Calu3 (cell line): ENCODE data around the gene PHYKPL. TPM values are rescaled to one million over a fixed set of nuclear protein-coding genes. Genes with fewer than 3 reads are reported as not detected.

Experiments used
- BruUV-seq: library from RNA; stranded (reverse); fragments of 400-500 nt; replicated peaks from 2 replicates; lab custom pipeline; 2021; lab: Mats Ljungman, UMichigan
- CTCF ChIA-PET: fragments of 300-600 bp; sonication (Branson Sonifier 250); formaldehyde crosslinking; loops from one replicate; lab custom pipeline; 2022; ENCODE audit warnings: antibody characterized with exemption; lab: Charles Lee
- DNase-seq: peaks from one replicate; pipeline ENCODE4 v3.0.0; 2022
- H3K27ac Mint-ChIP-seq: one replicate; pipeline ENCODE4 v1.8.0; 2022; ENCODE audit warnings: mixed read lengths; ENCODE audit not compliant: unreplicated experiment
- H3K27me3 Mint-ChIP-seq: one replicate; pipeline ENCODE4 v1.8.0; 2022; ENCODE audit warnings: mixed read lengths; ENCODE audit not compliant: unreplicated experiment
- H3K36me3 Mint-ChIP-seq: one replicate; pipeline ENCODE4 v1.8.0; 2022; ENCODE audit warnings: mild to moderate bottlenecking, moderate library complexity, mixed read lengths; ENCODE audit not compliant: insufficient read depth, unreplicated experiment
- H3K4me1 Mint-ChIP-seq: one replicate; pipeline ENCODE4 v1.8.0; 2022; ENCODE audit warnings: mild to moderate bottlenecking, low read depth, mixed read lengths; ENCODE audit not compliant: unreplicated experiment
- H3K4me3 Mint-ChIP-seq: one replicate; pipeline ENCODE4 v1.8.0; 2022; ENCODE audit warnings: mild to moderate bottlenecking, low read depth, moderate library complexity, mixed read lengths; ENCODE audit not compliant: unreplicated experiment
- H3K9me3 Mint-ChIP-seq: one replicate; pipeline ENCODE4 v1.8.0; 2022; ENCODE audit warnings: low read depth, mixed read lengths; ENCODE audit not compliant: unreplicated experiment
- CTCF ChIP-seq: fragments of 200-600 bp; IDR thresholded peaks from one replicate; pipeline ENCODE4 v1.8.0; 2022; ENCODE audit warnings: antibody characterized with exemption; ENCODE audit not compliant: unreplicated experiment
- intact Hi-C: fragments of 100-400 bp; cut with micrococcal nuclease; formaldehyde crosslinking; loops from one replicate; pipeline ENCODE4 v1.10.0; 2022; ENCODE audit not compliant: unreplicated experiment
- total RNA-seq: library from RNA; stranded (reverse); gene quantifications from 2 replicates; pipeline ENCODE4 v1.2.3, GENCODE V29; 2022

PHYKPL gene
- total RNA-seq, 1 experiment from 2014 or later, result 96.7 TPM

- H3K27me3 Mint-ChIP-seq, result peaks cover 12% of the 10 kb centered on the region
- no TSS peak for BruUV-seq
- no peak for DNase-seq
- CTCF ChIA-PET, result no interaction called here
- no peak overlapping the region for H3K27ac Mint-ChIP-seq
- no peak overlapping the region for H3K4me3 Mint-ChIP-seq
- H3K4me1 Mint-ChIP-seq, result no peaks in the 10 kb centered on the region
- no peaks in the 10 kb centered on the region for H3K36me3 Mint-ChIP-seq
- intact Hi-C loops, result no loop called here
- TF ChIP-seq CTCF, result no peak
- H3K9me3 Mint-ChIP-seq, result no peaks in the 10 kb centered on the region
These were observed 12.0 kb upstream of the PHYKPL start for GRCh38 chr5:178244576-178244975.

GRCh38 chr5:178242416-178242815 lies 9.8 kb upstream of the PHYKPL start:
- no TSS peak for BruUV-seq
- Mint-ChIP-seq H3K4me3 (no peak overlapping the region), H3K27me3 (peaks cover 12% of the 10 kb centered on the region), H3K4me1 (no peaks in the 10 kb centered on the region), H3K36me3 (no peaks in the 10 kb centered on the region), H3K27ac (no peak overlapping the region), H3K9me3 (no peaks in the 10 kb centered on the region)
- CTCF ChIA-PET, result no interaction called here
- TF ChIP-seq CTCF, result no peak
- DNase-seq, result no peak
- intact Hi-C loops, result no loop called here

GRCh38 chr5:178241688-178242231 lies 9.2 kb upstream of the PHYKPL start:
- intact Hi-C loops, result no loop called here
- Mint-ChIP-seq H3K4me1 (no peaks in the 10 kb centered on the region), H3K4me3 (no peak overlapping the region), H3K36me3 (no peaks in the 10 kb centered on the region), H3K9me3 (no peaks in the 10 kb centered on the region), H3K27me3 (peaks cover 12% of the 10 kb centered on the region), H3K27ac (no peak overlapping the region)
- DNase-seq, result no peak
- BruUV-seq, result no TSS peak
- CTCF ChIA-PET, result no interaction called here
- TF ChIP-seq CTCF, result no peak

GRCh38 chr5:178241231-178241663 lies 8.6 kb upstream of the PHYKPL start:
- intact Hi-C loops, result no loop called here
- CTCF ChIA-PET, result no interaction called here
- no peak for TF ChIP-seq CTCF
- Mint-ChIP-seq H3K4me3 (no peak overlapping the region), H3K27me3 (peaks cover 12% of the 10 kb centered on the region), H3K27ac (no peak overlapping the region), H3K4me1 (no peaks in the 10 kb centered on the region), H3K9me3 (no peaks in the 10 kb centered on the region), H3K36me3 (no peaks in the 10 kb centered on the region)
- no TSS peak for BruUV-seq
- DNase-seq, result no peak
